ENCODE results near the gene IFITM2. TPM values are rescaled to one million over a fixed set of nuclear protein-coding genes. Genes with fewer than 3 reads are reported as not detected.

IFITM2 gene
- polyA plus RNA-seq, 3 donors from 2014 or later, result 4,348 to 7,867 (median 6,958) TPM

DNA sequence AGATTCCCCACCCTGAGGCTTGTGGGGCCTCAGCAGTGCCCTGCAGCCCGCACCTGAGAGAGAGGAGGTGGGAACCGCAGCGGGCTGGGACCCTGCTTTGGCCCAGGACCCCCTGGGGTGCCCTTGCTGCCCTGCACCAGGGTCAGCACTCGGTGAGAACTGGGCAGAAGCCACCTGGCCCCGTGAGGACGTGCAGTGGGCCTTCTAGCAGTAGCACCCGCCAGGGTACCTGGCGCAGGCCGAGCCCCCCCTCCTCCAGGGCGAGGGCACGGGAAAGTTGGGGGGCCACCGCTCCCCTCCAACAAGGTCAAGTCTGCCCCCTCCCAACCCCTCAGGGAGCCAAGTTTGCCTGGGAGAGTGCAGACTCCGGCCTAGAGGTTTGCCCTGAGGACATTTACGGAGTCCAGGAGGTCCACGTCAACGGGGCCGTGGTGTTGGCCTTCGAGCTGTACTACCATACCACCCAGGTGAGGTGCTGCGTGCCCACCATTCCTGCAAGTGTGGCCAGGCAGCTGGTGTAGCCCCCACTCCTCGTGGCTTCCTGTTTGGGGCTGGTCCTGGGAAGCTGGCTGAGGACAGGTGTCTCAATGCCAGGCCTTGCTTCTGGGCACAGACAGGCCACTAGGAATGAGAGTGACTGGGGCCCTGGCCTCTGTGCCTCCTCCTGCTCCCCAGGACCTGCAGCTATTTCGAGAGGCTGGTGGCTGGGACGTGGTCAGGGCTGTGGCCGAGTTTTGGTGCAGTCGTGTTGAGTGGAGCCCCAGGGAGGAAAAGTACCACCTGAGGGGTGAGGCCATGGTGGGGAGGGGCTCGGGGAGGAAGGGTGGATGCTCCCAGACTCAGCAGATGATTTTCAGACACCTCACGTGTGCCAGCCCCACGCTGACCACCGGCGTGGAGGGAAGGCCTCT, 15.2 kb upstream of the IFITM2 start:
- Mint-ChIP-seq H3K4me3 (no peak overlapping the region), H3K27me3 (ENCODE audit: low read depth in 3 of 3) (peaks cover 3 to 15% (median 4%) of the 10 kb centered on the region in 3 donors), H3K4me1 (peaks cover 33 to 43% of the 10 kb centered on the region in 2 donors), H3K27ac (no peak overlapping the region), H3K9me3 (no peaks in the 10 kb centered on the region), H3K36me3 (peaks cover 0 to 5% (median 0%) of the 10 kb centered on the region in 3 donors)
- DNase-seq, result no peak

- Mint-ChIP-seq H3K4me3 (no peak overlapping the region), H3K9me3 (no peaks in the 10 kb centered on the region), H3K36me3 (peaks cover 0 to 5% (median 0%) of the 10 kb centered on the region in 3 donors), H3K27me3 (ENCODE audit: low read depth in 3 of 3) (peaks cover 4 to 13% (median 5%) of the 10 kb centered on the region in 3 donors), H3K4me1 (peaks cover 35 to 46% of the 10 kb centered on the region in 2 donors), H3K27ac (no peak overlapping the region)
- DNase-seq, result no peak
These were observed 14.3 kb upstream of the IFITM2 start for GRCh38 chr11:293271-293851.

DNA sequence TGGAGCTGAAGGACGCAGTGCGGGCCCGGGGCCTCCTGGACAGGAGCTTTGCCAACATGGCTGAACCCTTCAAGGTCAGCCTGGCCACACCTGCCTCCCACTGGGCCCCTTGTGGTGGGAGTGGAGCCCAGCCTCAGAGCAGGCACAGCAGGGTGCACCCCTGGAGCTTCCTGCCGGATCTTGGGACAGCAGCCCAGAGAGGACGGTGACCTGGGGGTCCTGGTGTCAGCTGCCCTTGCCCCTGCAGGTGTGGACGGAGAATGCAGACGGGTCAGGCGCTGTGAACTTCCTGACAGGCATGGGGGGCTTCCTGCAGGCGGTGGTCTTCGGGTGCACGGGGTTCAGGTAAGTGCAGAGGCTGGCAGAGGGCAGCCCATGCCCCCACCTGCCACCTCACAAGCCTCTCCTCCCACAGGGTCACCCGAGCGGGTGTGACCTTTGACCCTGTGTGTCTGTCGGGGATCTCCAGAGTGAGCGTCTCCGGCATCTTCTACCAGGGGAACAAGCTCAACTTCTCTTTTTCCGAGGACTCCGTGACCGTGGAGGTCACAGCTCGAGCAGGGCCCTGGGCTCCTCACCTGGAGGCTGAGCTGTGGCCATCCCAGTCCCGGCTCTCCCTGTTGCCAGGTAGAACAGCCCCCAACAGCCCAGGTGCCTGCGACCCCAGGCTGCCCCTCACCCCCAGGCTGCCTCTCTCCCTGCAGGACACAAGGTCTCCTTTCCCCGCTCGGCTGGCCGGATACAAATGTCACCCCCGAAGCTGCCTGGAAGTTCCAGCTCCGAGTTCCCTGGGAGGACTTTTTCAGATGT, 13.6 kb upstream of the IFITM2 start:
- H3K36me3 Mint-ChIP-seq, result peaks cover 0 to 5% (median 0%) of the 10 kb centered on the region in 3 donors
- H3K27me3 Mint-ChIP-seq (ENCODE audit: low read depth in 3 of 3), result peaks cover 4 to 13% (median 5%) of the 10 kb centered on the region in 3 donors
- no peak overlapping the region for H3K27ac Mint-ChIP-seq
- no peak for DNase-seq
- no peak overlapping the region for H3K4me3 Mint-ChIP-seq
- H3K4me1 Mint-ChIP-seq, result peaks cover 40 to 50% of the 10 kb centered on the region in 2 donors
- H3K9me3 Mint-ChIP-seq, result no peaks in the 10 kb centered on the region

GRCh38 chr11:294780-295179, 12.8 kb upstream of the IFITM2 start:
- Mint-ChIP-seq H3K9me3 (no peaks in the 10 kb centered on the region), H3K4me1 (peaks cover 38 to 45% of the 10 kb centered on the region in 2 donors), H3K36me3 (peaks cover 0 to 5% (median 0%) of the 10 kb centered on the region in 3 donors), H3K27ac (no peak overlapping the region), H3K4me3 (no peak overlapping the region), H3K27me3 (ENCODE audit: low read depth in 3 of 3) (peaks cover 4 to 12% (median 5%) of the 10 kb centered on the region in 3 donors)
- no peak for DNase-seq

- Mint-ChIP-seq H3K9me3 (no peaks in the 10 kb centered on the region), H3K27me3 (ENCODE audit: low read depth in 3 of 3) (peaks cover 4 to 12% (median 7%) of the 10 kb centered on the region in 3 donors), H3K36me3 (peaks cover 0 to 5% (median 0%) of the 10 kb centered on the region in 3 donors), H3K4me1 (peaks cover 34 to 39% of the 10 kb centered on the region in 2 donors), H3K4me3 (no peak overlapping the region), H3K27ac (peak overlapping the region in 2 of 6 donors; percentile 65 to 85)
- DNase-seq, result no peak
These were observed 12.1 kb upstream of the IFITM2 start for GRCh38 chr11:295351-296170.

GRCh38 chr11:296171-297050, 11.2 kb upstream of the IFITM2 start:
- H3K27ac Mint-ChIP-seq, result peak overlapping the region; percentile 22 to 93 (median 66)
- no peak for DNase-seq
- no peak overlapping the region for H3K4me3 Mint-ChIP-seq
- peaks cover 4 to 11% (median 10%) of the 10 kb centered on the region in 3 donors for H3K27me3 Mint-ChIP-seq (ENCODE audit: low read depth in 3 of 3)
- H3K36me3 Mint-ChIP-seq, result no peaks in the 10 kb centered on the region
- H3K4me1 Mint-ChIP-seq, result peaks cover 28 to 32% of the 10 kb centered on the region in 2 donors
- no peaks in the 10 kb centered on the region for H3K9me3 Mint-ChIP-seq

DNA sequence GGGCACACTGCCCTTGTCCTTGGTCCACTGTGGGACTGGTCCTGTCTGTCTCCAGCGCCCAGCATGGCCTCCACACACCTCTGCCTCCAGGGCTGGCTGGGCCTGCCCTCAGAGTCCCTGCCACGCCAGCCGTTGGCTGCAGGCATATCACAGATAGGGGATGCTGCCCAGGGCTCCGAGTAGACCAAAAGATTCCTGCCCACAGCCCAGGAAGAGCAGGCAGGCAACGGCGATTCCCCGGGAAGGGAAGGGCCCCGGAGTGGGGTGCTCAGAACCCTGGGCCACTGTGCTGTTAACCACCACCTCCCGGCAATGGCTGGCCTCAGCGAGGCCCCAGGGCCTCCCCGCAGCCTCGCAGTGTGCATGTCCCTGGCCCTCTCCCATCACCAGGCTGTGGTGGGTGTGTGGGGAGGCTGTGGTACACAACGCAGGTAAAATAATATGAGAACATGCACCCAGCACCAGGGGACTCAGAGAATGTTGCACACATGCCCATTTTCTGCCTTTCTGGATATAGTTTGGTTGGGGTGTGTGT, 10.5 kb upstream of the IFITM2 start:
- peaks cover 4 to 11% (median 10%) of the 10 kb centered on the region in 3 donors for H3K27me3 Mint-ChIP-seq (ENCODE audit: low read depth in 3 of 3)
- H3K4me3 Mint-ChIP-seq, result peak overlapping the region; percentile 62 to 80 (median 67)
- H3K36me3 Mint-ChIP-seq, result no peaks in the 10 kb centered on the region
- peak in 1 of 3 donors; percentile 29 for DNase-seq
- H3K9me3 Mint-ChIP-seq, result no peaks in the 10 kb centered on the region
- peak overlapping the region; percentile 50 to 95 (median 88) for H3K27ac Mint-ChIP-seq
- peaks cover 26 to 31% of the 10 kb centered on the region in 2 donors for H3K4me1 Mint-ChIP-seq

- peak overlapping the region; percentile 50 to 95 (median 88) for H3K27ac Mint-ChIP-seq
- H3K4me1 Mint-ChIP-seq, result peaks cover 26 to 31% of the 10 kb centered on the region in 2 donors
- DNase-seq, result peak; percentile 68 to 80 (median 79)
- no peaks in the 10 kb centered on the region for H3K36me3 Mint-ChIP-seq
- peaks cover 4 to 11% (median 10%) of the 10 kb centered on the region in 3 donors for H3K27me3 Mint-ChIP-seq (ENCODE audit: low read depth in 3 of 3)
- no peaks in the 10 kb centered on the region for H3K9me3 Mint-ChIP-seq
- peak overlapping the region; percentile 62 to 80 (median 67) for H3K4me3 Mint-ChIP-seq
These were observed 9.8 kb upstream of the IFITM2 start for GRCh38 chr11:297586-298405.

DNA sequence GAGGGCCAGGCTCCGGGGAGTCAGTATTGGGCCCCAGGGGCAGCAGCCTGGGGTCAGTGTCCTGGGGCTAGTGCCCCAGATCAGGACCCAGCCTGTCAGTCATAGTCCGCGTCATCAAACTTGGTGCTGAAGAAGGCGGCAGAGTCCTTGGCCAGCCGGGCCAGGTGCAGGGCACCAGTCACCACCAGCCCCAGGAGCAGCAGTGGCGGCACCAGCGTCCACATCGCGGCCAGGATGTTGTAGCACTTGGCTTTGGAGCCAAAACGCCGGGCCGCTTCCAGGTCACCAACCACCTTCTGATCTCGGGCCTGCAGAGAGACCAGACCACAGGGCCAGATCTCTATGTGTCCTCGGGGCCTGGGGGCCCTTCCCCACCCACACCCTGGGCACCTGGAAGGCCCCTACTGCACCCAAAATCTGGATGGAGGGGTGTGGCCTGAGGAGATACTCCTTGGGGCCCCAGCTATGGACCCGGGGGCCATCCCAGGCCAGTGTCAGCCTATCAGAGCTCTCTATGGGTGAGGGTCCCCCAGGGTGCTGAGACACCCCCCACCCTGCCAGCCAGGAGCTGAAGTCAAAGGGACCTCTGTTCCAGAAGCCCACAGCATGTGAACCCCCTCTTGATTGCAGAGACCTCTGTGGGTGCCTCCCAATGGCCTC, 9.1 kb upstream of the IFITM2 start:
- H3K9me3 Mint-ChIP-seq, result no peaks in the 10 kb centered on the region
- H3K4me1 Mint-ChIP-seq, result peaks cover 26 to 33% of the 10 kb centered on the region in 2 donors
- DNase-seq, result no peak
- peaks cover 6 to 11% (median 11%) of the 10 kb centered on the region in 3 donors for H3K27me3 Mint-ChIP-seq (ENCODE audit: low read depth in 3 of 3)
- H3K4me3 Mint-ChIP-seq, result peak overlapping the region in 4 of 5 donors; percentile 62 to 80 (median 70)
- no peaks in the 10 kb centered on the region for H3K36me3 Mint-ChIP-seq
- peak overlapping the region in 4 of 6 donors; percentile 28 to 89 (median 58) for H3K27ac Mint-ChIP-seq

DNA sequence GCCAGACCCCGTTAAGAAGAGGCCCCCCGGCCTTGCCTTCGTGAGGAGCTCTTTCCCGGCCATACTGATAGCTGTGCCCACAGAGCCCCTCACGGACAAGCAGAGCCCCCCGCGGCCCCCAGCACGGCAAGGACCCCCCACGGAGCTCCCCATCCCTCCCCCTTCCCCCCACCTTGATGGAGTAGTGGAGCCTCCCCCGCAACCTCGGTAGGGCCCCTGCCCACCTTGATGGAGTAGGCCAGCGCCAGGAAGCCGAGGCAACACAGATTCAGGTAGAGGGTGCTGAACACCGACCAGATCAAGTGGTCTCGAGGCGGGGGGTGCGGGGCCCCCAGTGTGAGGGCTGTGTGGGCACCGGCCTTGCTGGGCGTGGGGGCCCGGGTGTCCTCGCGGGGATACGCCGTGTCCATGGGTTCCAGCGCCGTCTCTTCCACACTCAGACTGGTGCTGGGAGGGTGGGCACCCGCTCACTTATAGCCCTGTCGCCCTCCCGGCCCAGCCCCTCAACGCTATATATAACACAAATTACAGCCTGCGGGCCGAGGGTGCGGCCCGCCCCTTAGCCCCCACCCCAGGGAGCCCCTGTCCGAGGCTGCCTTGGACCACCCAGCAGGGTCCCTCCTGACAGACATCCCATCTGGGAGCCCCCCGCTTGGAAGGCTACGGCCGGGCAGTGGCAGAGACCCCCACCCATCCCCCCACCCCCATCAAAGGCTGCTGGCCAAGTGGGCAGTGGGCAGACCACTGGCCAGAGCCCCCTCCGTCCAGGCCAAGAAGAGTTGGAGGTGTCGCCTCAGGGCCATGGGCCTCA, 8.3 kb upstream of the IFITM2 start, which contains the start of gene IFITM5:
Gene IFITM5, minus strand, starts transcription at position 446 of the 811 bp plus-strand sequence. Its CDS starts 36 bp downstream, at position 410.
- Mint-ChIP-seq H3K4me3 (peak within 1 kb of the TSS in 3 of 5 donors; percentile 62 to 80 (median 67)), H3K27ac (peak within 1 kb of the TSS in 4 of 6 donors; percentile 28 to 89 (median 58)), H3K4me1 (peaks cover 26 to 33% of the 10 kb centered on the region in 2 donors), H3K27me3 (ENCODE audit: low read depth in 3 of 3) (peaks cover 9 to 11% (median 11%) of the 10 kb centered on the region in 3 donors), H3K36me3 (no peaks in the 10 kb centered on the region), H3K9me3 (no peaks in the 10 kb centered on the region)
- DNase-seq, result no peak

Measured in immature natural killer cell (primary cell).